ENCODE measurements around the gene TRIM24.
A peak's percentile ranks its signal among the peaks of the same experiment; 100 is the strongest.
"Not testable (repeated sequence)": the region's sequence is repeated elsewhere in the genome, so short reads cannot be mapped to it uniquely, and the experiment has no call there.

Gene TRIM24

DNA sequence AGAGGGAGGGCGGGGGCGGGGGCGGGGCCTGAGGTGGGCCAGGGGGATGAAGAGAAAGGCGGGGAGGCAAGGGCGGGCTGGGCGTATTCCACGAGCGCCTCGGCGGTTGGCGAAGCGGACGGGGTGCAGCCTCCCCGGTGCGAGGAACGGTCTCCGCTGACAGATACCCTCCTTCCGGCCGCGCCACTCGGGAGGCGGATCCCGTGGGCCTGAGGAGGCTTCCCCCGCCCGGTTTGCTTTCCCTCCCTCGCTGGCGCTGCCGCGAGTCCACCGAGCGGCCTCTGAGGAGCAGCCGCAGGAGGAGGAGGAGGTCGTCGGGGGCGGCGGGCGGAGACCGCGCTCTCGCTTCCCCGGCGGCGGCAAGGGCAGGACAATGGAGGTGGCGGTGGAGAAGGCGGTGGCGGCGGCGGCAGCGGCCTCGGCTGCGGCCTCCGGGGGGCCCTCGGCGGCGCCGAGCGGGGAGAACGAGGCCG lies at the start of gene TRIM24:
TRIM24 (plus strand) TSS at position 84 of the 473 bp plus-strand sequence; CDS start at position 374, 290 bp downstream.
- no peak for DNase-seq

DNA sequence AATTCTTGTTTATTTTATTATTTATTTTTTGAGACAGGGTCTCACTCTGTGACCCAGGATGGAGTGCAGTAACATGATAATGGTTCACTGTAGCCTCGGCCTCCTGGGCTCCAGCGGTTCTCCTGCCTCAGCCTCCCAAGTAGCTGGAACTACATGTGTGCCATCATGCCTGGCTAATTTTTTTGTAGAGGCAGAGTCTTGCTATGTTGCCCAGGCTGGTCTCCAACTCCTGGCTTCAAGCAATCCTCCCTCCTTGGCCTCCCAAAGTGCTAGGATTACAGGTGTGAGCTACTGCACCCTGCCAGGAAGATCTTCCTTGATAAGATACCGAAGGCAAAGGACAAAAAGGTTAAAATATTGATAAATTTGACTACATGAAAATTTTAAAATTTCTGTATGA lies 48.0 kb upstream of the TRIM24 start:
- not testable (repeated sequence) for DNase-seq

DNA sequence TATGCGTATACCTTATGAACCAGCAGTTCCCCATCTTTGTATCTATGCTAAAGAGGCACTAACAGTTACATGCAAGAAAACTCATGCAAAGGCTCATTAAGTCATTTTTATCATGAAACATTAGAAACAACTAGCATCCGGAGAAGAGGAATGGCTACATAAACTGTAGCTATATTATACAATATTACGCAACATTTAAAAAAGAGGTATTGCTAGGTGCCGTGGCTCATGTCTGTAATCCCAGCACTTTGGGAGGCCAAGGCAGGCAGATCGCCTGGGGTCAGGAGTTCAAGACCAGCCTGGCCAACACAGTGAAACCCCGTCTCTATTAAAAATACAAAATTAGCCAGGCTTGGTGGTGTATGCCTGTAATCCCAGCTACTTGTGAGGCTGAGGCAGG lies 47.1 kb upstream of the TRIM24 start:
- not testable (repeated sequence) for DNase-seq

DNA sequence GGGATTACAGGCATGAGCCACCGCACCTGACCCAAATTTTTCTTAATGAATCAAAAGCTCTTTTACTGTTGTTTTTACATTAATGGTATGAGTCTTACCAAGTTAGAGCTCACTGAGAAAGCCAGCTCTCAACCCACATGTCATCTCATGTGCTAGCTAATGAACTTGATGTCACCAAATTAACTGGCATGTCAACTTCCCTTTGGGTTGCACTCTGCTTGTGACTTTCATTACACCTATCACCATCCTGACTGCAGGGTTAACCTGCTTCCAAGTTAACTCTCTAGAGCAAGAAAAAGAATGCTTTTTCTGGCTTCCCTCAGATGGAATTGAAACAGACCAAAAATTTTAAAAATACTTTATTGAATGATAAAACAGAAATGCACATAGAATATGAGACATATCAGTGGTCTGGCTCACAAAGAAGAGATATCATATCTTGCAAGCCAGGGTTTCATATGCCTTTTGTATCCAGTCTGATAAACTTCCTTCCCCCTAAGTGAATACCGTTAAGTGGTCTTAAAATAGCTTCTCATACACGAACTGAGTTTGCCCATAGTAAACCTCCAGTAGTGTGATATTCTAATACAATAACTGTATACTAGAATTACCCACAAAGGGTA lies 42.9 kb upstream of the TRIM24 start:
- no peak for DNase-seq

DNA sequence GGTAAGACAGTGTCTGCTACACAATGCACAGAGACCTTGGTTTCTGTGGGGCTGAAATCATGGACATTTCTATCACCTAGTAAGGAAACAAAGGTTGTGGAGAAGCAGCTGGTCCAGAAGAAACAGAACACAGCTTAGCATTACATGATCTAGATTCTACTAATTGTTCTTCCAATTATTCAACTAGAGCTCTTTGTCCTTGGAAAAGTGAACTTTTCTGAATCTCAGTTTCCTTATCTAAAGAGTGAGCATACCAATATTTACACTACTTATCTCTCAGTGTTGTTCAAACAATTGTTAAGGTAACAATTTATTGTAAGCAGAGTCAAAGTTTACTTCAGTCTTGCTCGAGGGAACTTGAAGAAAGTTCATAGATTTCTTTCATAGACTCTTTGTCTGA lies 42.3 kb upstream of the TRIM24 start:
- no peak for DNase-seq

DNA sequence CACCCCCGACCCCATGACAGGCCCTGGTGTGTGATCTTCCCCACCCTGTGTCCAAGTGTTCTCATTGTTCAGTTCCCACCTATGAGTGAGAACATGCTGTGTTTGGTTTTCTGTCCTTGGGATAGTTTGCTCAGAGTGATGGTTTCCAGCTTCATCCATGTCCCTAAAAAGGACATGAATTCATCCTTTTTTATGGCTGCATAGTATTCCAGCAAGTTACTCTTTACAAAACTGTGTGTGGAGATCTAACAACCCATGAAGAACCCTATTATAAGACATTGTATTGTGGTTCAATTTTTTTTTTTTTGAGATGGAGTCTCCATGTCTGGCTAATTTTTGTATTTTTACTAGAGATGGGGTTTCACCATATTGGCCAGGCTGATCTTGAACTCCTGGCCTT lies 41.7 kb upstream of the TRIM24 start:
- not testable (repeated sequence) for DNase-seq

DNA sequence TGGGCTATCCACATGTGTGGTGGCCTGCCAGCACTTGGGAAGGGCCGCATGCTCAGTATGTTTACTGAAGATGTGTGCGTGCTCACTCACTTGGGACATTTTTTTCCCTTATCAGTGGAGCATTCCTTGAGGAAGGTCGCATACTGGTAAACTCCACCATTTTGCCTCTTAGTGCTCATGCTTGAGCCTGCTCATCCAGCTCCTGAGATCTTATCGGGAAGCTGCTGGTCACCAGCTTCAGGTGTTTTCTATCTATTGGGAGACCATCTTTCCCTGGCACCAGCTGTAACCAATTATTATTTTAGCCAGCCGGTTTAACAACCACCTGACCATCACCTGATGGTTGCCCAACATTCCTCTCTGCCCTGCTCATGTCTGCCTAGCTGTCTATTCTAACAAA lies 35.0 kb upstream of the TRIM24 start:
- no peak for DNase-seq

DNA sequence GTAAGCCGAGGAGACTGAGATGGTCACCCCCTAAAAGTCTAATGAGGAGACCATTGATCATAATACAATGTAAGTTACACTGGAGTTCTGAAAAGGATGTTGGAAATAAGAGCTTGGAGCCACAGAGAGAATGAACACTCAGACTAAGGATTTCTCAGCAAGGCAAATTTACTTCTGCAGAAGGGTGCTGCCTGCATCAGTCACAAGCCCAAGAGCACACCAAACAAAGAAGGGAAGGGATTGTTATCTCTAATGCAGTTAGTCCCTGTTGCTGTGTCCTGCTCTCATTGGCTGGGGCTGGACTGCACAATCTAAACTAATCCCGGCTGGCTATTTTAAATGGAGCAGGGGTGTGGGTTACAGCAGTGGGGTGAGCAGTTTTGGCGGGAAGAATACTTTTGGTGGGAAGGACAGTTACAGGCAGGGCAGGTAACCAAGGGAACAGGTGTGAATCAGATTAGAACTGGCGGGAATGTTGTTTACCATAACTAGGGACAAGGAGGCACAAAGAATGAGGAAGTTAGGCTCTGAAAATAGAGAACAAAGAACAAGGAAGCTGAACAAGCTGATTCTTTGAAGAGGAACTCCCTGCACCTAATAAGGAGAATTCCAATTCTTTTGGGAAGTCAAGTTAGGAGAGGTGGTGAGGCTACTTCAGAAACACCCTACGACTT lies 30.3 kb upstream of the TRIM24 start:
- no peak for DNase-seq

DNA sequence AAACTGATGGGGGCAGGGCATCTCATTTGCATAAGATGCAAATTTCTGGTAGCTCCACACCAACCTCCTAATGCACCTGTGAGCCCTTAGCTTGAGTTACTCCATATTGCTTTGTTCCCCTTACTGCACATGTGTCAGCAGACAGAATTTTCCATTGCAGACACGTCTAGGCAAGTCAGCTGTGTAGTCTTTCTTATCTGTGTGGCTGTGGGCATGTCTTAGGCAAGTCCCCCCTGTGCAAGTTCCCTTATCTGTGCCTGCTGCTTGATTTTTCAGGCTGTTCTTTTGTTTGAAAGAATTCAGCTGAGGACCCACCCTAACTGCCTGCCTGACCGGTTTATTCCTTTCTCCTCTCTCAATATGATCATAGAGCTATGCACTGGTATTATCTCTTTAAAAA lies 28.5 kb upstream of the TRIM24 start:
- no peak for DNase-seq

DNA sequence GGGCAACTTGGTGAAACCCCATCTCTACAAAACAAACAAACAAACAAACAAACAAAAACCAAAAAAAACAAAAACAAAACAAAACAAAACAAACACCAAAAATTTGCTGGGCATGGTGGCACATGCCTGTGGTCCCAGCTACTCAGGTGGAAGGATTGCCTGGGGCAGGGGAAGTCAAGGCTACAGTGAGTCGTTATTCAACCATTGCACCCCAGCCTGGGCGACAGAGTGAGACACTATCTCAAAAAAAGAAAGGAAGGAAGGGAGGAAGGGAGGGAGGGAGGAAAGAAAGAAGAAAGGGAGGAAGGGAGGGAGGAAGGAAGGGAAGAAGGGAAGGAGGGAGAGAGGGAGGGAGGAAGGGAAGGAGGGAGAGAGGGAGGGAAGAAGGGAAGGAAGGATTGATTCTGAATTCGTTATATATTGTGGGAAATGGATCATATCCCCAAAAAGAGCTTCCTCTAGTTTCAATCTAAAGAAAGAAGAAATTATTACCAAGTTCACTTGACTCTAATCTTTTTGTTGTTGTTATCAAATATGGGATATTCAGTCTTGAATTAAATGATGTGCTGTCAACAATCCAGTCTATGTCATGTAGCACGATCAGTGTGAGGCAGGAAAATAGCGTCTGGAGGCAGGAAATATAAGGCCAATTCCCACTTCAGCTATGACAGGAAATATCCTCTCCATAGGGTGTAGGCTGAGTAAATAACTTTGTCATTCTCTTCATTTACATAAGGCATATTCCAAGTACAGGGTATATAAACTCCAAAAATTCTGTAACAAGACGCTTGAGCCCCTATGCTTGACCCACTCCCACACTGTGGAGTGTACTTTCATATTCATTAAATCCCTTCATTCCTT lies 26.2 kb upstream of the TRIM24 start:
- DNase-seq, result no peak

DNA sequence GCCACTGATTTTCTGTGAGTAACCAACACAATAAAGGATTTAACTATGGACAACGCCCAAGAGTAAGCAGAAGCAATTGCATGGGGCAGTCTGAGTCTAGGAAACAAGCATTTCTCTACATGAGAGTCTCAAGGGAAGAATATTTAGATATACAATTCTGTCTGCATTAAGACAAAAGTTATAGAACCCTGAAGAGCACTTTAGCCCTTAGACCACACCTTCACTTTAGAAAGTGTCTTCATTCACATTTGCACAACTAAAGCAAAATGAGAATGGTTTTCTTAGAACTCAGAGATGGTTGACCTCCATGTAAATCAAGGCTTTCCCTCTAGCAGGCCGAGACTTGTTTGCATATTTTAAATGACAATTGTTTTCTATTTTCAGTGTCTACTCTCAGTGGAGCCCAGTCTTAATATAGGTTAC lies 25.5 kb upstream of the TRIM24 start:
- DNase-seq, result no peak

DNA sequence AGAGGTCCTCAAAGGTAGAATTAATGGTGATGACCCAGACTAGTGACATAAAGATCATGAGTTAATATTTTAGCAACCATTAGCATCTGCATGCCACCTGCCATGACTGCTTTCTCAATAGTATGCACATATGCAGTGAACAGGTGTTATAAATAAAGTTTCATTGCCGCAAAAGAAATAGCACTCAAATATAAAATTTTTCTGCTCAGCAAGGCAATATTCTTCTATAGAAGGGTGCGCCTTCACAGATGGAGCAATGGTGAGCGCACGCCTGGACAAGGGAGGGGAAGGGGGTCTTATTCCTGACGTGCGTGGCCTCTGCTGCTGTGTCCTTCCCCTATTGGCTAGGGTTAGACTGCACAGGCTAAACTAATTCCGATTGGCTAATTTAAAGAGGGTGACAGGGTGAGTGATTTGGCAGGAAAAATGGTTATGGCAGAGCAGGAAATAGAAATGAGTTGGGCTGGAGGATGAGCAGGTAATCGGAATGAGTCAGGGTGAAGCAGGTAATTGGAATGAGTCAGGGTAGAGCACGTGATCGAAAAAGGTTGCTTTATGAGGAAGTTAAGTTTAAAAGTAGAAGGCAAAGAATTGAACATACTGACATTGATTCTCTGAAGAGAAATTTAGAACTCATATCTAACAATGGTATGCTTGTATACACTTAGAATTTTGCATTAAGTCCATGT lies 24.7 kb upstream of the TRIM24 start:
- DNase-seq, result no peak

DNA sequence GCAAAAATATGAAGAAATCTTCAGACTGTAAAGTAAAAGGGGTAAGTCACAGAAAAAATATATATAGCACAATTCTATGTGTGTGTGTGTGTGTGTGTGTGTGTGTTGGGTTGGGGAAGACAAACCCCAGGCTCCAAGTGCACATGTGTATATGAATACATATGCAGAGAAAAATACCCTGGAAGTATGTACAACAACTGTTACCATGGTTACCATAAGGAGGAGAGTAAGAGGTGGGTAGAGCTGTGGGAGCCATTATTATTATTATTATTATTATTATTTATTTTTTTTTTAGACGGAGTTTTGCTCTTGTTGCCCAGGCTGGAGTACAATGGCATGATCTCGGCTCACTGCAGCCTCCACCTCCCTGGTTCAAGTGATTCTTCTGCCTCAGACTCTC lies 23.7 kb upstream of the TRIM24 start:
- DNase-seq, result no peak

DNA sequence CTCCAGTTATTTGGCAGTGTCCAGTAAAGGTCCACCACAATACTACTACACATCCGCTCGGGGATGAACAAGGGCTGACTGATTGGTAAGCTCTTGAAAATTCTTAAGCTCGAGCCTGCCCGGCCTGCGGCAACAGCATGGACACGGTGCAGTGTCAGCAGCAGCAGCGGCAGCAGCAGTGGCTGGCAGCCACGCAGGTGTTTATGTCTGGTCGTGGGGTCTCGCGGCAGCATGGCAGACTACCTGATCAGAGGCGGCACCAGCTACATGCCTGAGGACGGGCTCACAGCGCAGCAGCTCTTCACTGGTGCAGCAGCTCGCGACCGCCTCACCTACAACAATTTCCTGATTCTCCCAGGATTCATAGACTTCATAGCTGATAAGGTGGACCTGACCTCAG lies 19.6 kb upstream of the TRIM24 start:
- DNase-seq, result no peak

DNA sequence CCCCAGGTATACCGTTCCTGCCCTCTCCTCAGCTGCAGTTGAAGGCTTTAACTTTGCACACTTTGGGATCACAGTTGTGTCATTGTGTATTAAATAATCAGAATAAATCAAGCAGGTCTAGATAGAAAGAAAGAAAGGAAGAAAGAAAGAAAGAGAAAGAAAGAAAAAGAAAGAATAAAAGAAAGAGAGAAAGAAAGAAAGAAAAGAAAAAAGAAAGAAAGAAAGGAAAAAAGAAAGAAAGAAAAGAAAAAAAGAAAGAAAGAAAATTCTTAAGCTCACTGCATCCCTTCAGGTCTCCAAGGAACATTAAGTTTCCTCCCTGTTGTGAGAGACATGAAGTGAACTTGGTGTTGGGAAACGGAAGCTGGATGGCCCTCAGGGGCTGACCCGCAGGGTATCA lies 17.2 kb upstream of the TRIM24 start:
- DNase-seq, result no peak

DNA sequence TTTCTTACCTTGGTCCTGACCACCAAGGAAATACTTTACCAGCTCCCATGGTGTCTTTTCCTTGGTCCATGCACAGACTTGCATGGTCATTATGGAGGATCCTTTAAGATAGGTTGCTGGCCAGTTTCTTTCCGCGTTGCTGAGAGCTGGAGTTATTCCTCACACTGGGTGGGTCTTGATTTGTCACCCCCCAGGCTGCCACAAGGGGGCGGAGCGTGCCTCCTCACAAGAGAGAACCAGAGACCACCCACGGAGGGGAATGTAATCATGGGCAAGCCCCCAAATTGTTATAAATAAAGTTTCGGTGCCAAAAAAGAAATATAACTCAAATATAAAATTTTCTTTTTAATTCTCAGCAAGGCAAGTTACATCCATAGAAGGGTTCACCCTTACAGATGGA lies 10.5 kb upstream of the TRIM24 start:
- DNase-seq, result peak; percentile 36

DNA sequence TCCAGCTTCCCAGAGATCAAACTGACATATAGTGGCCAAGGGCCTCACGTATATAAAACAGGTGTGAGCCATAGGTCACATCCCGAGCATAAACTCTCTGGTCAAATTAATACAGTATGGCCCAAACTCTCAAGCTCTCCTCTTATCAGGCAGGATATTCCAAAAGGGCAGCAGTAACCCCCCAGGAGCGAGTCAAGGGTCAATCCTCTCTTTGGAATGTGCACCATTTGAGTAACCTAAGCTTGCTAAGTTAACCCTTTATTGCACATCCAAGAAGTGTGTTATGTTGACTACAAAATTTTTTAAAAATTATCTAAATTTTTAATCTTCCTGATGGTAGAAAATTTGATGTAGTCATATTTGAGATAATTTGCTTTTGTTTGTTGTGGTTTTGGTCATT lies 4.5 kb upstream of the TRIM24 start:
- DNase-seq, result no peak

DNA sequence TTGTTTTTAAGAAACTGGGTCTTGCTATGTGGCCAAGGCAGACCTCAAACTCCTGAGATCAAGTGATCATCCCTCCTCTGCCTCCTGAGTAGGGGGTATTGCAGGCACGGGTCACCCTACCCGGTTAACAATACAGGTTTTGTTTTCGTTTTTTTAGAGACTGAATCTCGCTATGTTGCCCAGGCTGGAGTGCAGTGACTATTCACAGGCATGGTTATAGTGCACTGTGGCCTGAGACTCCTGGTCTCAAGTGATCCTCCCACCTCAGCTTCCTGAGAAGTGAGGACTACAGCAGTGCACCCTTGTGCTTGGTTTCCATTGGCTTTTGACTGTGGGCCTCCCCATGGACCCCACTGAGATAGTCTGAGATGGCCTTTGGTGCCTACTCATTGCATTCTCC lies 3.8 kb upstream of the TRIM24 start:
- no peak for DNase-seq

DNA sequence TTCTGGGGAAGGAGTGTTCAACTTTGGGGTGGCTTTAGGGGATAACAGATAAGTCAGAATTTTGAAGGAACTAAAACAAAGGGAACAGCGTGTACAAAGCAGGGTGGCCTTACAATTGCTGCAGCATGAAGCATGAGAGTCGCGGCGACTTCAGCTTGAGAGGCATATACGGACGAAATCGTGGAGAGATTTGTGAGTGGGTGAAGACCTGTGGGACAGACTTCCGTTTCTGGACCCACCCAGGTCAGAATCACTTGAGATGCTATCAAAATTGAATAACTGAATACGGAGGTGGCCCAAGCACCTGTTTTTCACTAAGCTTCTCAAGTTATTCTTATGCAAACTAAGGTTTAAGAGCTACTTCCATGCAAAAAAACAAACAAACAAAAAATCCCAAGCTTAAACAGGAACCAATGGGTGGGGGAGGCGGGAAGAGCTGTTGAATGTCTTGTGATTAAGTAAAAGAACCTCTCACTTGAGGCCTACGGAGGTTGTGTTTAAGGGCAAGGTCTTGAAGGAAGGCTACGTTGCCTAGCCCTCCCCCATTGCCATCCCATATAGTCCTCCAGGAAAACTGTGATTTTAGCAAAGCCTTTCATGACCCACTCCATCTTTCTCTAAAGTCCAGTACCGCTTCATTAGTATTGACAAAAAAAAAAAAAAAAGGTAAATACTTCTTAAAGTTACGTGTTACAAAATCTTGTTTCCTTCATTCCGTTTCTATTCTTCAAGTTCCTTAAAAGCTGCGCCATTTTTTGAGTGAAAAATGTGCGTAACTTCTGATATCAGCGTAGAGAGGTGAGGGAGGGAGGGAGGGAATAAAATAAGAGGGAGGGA lies 1.3 kb upstream of the TRIM24 start:
- no peak for DNase-seq

DNA sequence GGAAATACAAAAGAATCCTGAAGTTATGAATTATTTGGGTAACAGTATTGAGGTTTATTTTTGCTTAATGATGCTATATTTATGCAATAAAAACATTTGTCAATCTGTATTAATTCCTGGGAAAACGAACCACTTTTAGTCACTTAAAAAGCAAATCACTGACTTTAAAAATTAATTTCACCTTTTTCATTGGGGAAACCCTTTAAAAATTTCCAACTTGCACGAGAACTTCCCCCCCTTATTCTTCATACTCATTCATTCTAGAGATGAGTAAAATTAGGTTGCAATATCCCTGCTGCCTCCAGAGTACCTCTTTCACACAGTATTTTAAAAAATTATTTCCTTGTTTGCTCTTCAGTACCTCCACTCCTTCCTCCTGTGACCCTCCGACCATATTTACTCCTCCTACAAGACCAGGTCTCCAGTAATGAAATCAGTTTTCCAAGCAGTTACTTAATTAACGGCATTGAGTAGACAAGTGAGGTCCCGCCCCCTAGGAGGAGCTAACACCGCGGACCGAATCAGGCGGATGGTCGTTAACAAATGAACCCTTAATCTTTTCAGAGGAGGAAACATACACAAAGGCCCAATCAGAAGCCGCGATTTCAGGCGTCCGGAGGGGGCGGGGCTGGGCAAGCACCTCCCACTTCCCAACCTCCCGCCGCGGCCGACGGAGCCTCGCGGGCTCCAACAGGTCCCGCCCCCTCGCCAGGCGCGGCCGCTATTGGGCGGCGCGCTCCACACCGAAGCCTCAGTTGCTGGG lies 465 bp upstream of the TRIM24 start:
- DNase-seq, result peak; percentile 98
